DND-41 (cell line): Measurements from ENCODE around the gene LARP1.

Source experiments
- EZH2 ChIP-seq: IDR thresholded peaks from 3 replicates; pipeline ENCODE4 v1.6.1; 2012; ENCODE audit warnings: borderline replicate concordance, low read depth, mild to moderate bottlenecking, moderate library complexity, low read length, inconsistent platforms; ENCODE audit not compliant: severe bottlenecking
- TF ChIP-seq, protein P1 (sequence below): IDR thresholded peaks from 2 replicates; pipeline ENCODE4 v1.5.1; 2012; ENCODE audit warnings: borderline replicate concordance, low read length, moderate library complexity, mild to moderate bottlenecking; ENCODE audit not compliant: poor library complexity, severe bottlenecking; ENCODE audit errors: extremely low read depth

GRCh38 chr5:154836225-154836624 lies 81.0 kb downstream of the LARP1 start:
- TF ChIP-seq, protein P1, sequence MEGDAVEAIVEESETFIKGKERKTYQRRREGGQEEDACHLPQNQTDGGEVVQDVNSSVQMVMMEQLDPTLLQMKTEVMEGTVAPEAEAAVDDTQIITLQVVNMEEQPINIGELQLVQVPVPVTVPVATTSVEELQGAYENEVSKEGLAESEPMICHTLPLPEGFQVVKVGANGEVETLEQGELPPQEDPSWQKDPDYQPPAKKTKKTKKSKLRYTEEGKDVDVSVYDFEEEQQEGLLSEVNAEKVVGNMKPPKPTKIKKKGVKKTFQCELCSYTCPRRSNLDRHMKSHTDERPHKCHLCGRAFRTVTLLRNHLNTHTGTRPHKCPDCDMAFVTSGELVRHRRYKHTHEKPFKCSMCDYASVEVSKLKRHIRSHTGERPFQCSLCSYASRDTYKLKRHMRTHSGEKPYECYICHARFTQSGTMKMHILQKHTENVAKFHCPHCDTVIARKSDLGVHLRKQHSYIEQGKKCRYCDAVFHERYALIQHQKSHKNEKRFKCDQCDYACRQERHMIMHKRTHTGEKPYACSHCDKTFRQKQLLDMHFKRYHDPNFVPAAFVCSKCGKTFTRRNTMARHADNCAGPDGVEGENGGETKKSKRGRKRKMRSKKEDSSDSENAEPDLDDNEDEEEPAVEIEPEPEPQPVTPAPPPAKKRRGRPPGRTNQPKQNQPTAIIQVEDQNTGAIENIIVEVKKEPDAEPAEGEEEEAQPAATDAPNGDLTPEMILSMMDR: no peak
- TF ChIP-seq EZH2: no peak
